ENCODE results near the gene MB. TPM values are rescaled to one million over a fixed set of nuclear protein-coding genes. Genes with fewer than 3 reads are reported as not detected.

MB gene
- total RNA-seq, 6 experiments from 2014 or later: 0.61 to 10.2 (median 1.3) TPM

DNA sequence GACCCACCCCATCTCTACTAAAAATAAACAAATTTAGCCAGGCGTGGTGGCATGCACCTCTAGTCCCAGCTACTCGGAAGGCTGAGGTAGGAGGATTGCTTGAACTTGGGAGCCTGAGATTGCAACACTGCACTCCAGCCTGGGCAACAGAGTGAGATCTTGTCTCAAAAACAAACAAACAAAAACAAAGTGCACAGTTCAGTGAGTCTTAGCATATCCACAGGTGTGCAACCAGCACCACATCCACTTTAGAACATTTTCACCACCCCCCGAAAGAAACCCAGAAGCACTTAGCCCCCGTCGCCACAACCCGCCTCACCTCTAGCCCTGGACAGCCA lies 27.4 kb downstream of the MB start:
- Histone ChIP-seq H3K4me3 (no peak overlapping the region), H3K4me1 (no peaks in the 10 kb centered on the region), H3K36me3 (no peaks in the 10 kb centered on the region), H3K27ac (no peak overlapping the region), H3K9me3 (no peaks in the 10 kb centered on the region), H3K27me3 (no peaks in the 10 kb centered on the region)
- TF ChIP-seq POLR2A (IDR thresholded peaks at IDR 0.05): no peak
- TF ChIP-seq, protein P1, sequence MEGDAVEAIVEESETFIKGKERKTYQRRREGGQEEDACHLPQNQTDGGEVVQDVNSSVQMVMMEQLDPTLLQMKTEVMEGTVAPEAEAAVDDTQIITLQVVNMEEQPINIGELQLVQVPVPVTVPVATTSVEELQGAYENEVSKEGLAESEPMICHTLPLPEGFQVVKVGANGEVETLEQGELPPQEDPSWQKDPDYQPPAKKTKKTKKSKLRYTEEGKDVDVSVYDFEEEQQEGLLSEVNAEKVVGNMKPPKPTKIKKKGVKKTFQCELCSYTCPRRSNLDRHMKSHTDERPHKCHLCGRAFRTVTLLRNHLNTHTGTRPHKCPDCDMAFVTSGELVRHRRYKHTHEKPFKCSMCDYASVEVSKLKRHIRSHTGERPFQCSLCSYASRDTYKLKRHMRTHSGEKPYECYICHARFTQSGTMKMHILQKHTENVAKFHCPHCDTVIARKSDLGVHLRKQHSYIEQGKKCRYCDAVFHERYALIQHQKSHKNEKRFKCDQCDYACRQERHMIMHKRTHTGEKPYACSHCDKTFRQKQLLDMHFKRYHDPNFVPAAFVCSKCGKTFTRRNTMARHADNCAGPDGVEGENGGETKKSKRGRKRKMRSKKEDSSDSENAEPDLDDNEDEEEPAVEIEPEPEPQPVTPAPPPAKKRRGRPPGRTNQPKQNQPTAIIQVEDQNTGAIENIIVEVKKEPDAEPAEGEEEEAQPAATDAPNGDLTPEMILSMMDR (IDR thresholded peaks at IDR 0.05): no peak
- 94% methylated on average over 2 of the region's 6 CpGs for WGBS (ENCODE audit: insufficient coverage, low coverage, low lambda C conversion rate, missing lambda C conversion rate)
- ATAC-seq (peak; percentile 26 to 81 (median 55)), DNase-seq (peak in 1 of 3 donors; percentile 35)
- intact Hi-C loops (cut with DNase I): no loop called here

DNA sequence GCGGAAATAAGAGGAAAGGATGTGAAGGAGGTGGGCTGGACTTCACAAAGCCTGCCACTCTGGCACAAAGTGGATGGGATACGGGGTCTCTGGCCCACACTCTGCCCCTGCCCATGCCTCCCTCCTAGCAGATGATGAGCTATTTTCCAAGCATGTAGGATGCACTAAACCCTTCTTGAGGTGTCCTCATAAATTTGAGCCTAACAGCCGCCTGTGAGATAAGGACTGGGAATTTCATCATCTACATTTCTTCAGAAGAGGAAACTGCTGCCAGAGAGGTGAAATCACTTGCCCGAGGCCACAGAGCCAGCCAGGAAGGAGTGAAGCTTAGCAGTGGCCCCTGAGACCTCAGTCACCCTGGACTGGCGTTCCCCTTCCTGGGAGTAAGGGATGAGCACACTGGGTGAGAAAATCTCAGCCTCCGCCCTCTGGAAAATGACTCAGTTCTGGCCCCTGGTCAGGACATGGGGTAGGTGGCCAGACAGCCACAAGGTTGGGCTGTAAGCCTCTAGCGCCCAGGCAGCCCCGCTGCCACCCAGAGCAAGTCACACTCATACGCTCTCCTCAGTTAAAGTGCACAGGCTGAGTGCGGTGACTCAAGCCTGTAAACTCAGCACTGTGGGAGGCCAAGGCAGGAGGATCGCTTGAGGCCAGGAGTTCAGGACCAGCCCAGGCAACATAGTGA lies 27.9 kb downstream of the MB start:
- 60% methylated on average over 3 of the region's 11 CpGs for WGBS (ENCODE audit: insufficient coverage, low coverage, low lambda C conversion rate, missing lambda C conversion rate)
- TF ChIP-seq, protein P1 (IDR thresholded peaks at IDR 0.05): no peak
- TF ChIP-seq POLR2A (IDR thresholded peaks at IDR 0.05): no peak
- peak; percentile 7 to 73 (median 28) for ATAC-seq
- no peak overlapping the region for H3K27ac ChIP-seq
- H3K27me3 ChIP-seq: no peaks in the 10 kb centered on the region
- intact Hi-C loops (cut with DNase I): no loop called here
- DNase-seq: peak in 2 of 3 donors; percentile 26 to 54
- no peak overlapping the region for H3K4me3 ChIP-seq
- no peaks in the 10 kb centered on the region for H3K36me3 ChIP-seq
- H3K4me1 ChIP-seq: no peaks in the 10 kb centered on the region
- no peaks in the 10 kb centered on the region for H3K9me3 ChIP-seq

DNA sequence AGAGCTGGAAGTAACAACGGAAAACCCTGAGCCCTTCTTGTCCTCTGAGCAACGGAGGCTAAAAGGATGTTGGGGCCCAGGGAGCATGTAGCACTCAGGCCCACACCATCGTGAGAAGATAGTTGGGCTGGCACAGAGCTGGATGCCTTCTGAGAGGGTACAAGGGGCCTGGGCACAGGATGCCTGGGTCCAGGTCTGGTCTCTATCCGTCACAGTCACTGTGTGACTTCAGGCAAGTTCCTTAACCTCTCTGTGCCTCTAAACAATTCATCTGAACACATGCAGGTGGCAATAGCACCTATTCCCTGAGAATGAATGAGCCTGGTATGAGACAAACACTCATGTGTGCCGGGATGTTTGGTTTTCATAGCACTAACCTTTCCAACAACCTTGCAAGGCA lies 29.2 kb downstream of the MB start:
- Histone ChIP-seq H3K27ac (no peak overlapping the region), H3K27me3 (no peaks in the 10 kb centered on the region), H3K4me1 (no peaks in the 10 kb centered on the region), H3K9me3 (no peaks in the 10 kb centered on the region), H3K4me3 (no peak overlapping the region), H3K36me3 (no peaks in the 10 kb centered on the region)
- WGBS (ENCODE audit: insufficient coverage, low coverage, low lambda C conversion rate, missing lambda C conversion rate): 80% methylated on average over 1 of the region's 5 CpGs
- ATAC-seq (no peak), DNase-seq (peak in 1 of 3 donors; percentile 12)
- TF ChIP-seq POLR2A (IDR thresholded peaks at IDR 0.05): no peak
- TF ChIP-seq, protein P1 (IDR thresholded peaks at IDR 0.05): no peak
- intact Hi-C loops (cut with DNase I): no loop called here

DNA sequence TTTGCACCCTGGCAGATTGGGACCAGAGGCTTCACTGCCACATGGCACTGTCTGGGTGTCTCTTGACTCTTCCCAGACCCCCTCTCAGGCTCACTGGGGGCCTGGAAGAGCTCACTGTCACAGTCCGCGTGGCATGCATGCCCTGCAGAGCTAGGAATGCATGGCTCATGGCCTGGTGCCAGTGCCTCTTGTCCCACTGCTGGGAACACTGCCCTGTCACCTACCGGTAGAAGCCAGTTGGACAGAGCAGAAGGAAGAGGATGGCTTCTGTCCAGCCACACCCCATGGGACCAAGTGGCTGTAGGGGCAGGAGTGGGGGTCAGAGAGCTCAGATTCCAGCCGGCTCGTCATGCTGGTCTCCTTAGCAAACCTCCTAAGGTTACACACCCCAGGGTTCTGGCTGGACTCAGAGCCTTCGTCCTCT lies 29.7 kb downstream of the MB start:
- ATAC-seq (peak; percentile 54 to 73 (median 62)), DNase-seq (peak in 2 of 3 donors; percentile 77 to 86)
- Histone ChIP-seq H3K4me3 (no peak overlapping the region), H3K9me3 (no peaks in the 10 kb centered on the region), H3K27me3 (no peaks in the 10 kb centered on the region), H3K4me1 (no peaks in the 10 kb centered on the region), H3K36me3 (no peaks in the 10 kb centered on the region), H3K27ac (no peak overlapping the region)
- intact Hi-C loops (cut with DNase I): no loop called here
- no peak for TF ChIP-seq POLR2A (IDR thresholded peaks at IDR 0.05)
- TF ChIP-seq, protein P1 (IDR thresholded peaks at IDR 0.05): no peak
- WGBS (ENCODE audit: insufficient coverage, low coverage, low lambda C conversion rate, missing lambda C conversion rate): 55% methylated on average over 2 of the region's 6 CpGs

Measured in right lobe of liver (tissue), 6 donors.